Activated T-cell treated with anti-CD3 and anti-CD28 coated beads for 24 hours (primary cell): ENCODE measurements around the gene TBXAS1.

Source experiments
- DNase-seq: peaks from one replicate; pipeline ENCODE4 v3.0.0-alpha.2; 2020; ENCODE audit warnings: low read depth

TBXAS1 gene

GRCh38 chr7:140025241-140025640, 196.2 kb downstream of the TBXAS1 start:
- DNase-seq: no peak

- no peak for DNase-seq
These were observed 196.9 kb downstream of the TBXAS1 start for GRCh38 chr7:140025814-140026433.

- DNase-seq: no peak
These were observed 197.9 kb downstream of the TBXAS1 start for GRCh38 chr7:140026935-140027334.

DNA sequence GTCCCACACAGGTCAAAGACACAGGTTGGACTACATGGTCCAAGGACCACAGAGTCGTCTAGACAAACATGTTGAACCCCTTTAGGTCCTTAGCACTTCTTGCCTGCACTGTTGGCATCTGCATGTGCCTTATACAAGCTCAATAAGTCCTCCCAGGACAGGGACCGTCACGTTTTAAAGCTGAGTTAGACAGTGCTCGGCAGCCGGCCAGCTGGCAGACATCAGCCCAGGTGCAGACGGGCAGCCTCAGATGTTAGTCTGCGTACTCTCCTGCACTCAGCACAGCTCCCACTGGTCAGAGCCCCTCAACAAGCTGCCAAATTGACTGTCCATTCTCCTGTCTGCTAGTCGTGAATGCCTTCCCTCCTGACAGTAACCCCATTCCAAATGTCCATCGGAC, 198.8 kb downstream of the TBXAS1 start:
- DNase-seq: no peak

DNA sequence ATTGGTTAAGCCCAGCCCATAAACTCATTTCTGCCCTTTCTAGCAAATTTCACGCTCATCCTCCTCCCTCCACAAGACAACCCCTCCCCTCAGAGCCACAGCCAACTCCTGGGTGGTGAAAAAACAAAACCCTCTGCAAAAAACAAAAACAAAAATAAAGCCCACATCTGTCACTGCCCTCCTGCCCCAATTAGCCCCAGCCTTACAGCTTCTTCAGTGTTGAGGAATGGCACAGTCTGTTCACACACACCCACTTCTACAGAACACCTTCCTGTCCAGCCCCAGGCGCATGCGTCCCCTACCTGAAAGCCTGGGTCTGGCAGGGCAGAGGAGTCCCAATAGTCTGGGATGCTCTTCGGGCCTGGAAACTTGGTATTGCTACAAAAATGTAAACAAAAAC, 199.2 kb downstream of the TBXAS1 start:
- no peak for DNase-seq

- DNase-seq: no peak
These were observed 200.0 kb downstream of the TBXAS1 start for GRCh38 chr7:140029072-140029471.

GRCh38 chr7:140031364-140031763, 202.3 kb downstream of the TBXAS1 start:
- DNase-seq: no peak

DNA sequence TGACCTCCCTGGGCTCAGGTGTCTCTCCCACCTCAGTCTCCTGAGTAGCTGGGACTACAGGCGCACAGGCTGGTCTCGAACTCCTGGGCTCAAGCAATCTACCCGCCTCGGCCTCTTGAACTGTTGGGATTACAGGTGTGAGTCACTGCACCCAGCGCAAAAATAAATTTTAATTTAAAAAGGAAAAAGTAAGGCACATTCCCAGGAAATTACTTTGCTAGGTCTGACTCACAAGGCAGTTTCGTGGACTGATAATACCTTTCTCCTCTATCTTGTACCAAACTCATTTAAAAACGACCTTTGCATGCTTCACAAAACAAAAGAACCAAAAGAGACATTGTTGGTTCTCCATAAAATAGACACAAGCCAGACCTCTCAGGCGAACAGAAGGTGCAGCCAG, 204.0 kb downstream of the TBXAS1 start:
- no peak for DNase-seq

DNA sequence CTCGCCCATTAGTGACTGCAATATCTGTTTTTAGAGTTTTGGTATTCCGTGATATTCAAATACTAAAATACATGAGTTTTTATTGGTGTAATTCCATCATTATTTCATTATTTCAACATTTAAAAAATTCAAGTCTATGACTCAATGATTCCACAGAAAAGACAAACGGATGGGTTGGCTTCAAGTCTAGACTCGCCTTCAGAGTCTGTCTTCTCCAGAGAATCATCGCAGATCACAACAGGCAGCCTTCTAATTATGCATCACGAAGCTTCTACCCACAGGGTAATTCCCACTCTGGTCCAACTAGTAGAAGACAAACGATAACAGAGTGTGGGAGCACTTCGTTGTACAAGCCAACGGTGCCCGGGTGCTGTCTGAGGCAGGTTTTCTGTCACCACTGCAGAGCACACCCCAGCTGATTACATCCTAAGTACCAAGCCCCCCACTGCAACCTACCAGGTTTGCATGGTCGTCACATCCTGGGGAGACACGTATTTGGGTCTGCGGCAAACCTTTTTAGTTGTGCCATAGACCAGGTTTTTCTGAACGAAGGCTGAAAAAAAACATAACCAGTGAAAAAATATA, 204.8 kb downstream of the TBXAS1 start:
- DNase-seq: no peak

GRCh38 chr7:140034421-140034820, 205.4 kb downstream of the TBXAS1 start:
- no peak for DNase-seq

GRCh38 chr7:140035400-140036223, 206.5 kb downstream of the TBXAS1 start:
- no peak for DNase-seq

DNA sequence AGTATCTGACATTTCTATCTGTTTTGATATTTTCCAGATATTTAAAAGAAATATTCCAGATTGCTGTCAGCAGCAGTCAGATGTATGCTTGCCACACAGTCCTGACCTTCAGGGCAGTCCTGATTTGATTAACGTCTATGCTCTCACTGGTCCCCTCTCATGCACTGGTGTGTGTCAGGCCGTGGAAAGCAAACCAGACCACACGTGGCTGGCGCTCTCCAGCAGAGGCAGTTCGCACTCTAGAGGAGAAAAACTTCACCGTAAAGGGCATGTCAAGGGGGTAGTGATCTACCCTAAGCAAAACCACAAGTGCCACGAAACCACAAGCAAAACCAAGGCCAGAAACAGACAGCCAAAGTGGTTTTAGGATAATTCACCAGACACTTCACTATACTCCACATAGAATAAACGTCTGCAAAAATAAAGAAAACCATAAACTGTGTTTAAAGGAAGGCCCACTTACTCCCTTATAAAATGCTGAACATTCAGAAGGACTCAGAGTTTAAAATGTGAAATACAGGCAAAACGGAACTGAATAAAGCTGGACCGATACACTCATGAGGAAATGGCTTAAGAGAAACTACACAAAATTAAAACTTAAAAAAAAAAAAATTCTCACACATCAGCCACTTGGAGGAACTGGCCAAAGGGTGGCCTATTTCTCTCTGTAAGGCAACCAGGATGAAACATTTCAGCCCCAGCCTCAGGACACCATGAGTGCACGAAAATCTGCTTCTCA, 207.3 kb downstream of the TBXAS1 start:
- DNase-seq: no peak

DNA sequence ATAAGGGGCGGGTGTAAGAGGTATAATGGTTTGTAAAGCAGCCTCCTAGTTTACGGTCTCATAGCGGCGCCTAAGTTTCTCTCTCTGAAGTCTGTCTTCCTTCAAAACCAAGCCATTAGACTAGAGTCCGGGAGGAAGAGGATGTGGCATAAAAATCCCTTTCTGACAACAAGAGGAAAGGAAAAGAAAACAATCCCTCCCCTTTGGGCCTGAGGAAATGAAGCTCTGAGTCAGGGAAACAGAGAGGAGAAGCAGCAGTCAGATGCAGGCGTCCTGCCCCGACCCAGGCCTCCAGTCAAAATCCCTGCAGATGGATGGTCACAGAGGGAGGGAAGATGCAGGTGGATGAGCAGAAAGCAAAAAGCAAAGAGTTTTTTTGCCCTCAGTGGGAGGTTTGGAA, 210.0 kb downstream of the TBXAS1 start:
- DNase-seq: no peak

- DNase-seq: no peak
These were observed 210.8 kb downstream of the TBXAS1 start for GRCh38 chr7:140039896-140040295.

DNA sequence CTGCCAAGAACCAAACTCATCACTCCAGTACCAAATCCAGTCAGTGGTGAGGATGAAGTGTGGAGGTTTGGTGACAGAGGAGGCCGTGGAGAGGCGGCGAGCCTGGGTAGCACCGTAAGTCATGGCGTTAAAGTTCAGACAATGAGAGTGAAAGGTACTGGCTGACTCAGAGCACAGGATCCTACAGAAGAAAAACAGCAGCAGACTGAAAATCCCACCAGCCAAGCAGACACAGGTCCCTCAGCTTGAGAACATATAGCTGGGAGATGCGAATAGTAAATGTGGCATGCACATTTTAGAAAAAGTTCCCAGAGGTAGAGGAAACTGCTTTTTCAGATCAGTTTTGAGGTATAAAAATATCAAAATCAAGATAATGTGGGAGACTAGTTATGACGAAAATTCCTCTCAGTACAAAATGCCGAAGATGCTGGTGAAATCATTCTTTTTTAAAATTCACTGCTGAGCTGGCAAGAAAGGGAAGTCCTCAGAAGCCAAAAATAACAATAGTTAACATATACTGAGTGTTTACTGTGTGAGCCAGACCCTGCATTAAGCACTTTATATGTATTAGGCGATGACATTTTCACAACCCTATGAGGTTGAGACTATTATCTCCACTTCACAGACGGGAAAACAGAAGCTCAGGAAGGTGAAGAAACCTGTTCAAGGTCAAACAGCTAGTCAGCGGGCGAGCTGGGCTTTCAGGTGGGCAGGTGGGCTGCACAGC, 212.8 kb downstream of the TBXAS1 start:
- DNase-seq: no peak

DNA sequence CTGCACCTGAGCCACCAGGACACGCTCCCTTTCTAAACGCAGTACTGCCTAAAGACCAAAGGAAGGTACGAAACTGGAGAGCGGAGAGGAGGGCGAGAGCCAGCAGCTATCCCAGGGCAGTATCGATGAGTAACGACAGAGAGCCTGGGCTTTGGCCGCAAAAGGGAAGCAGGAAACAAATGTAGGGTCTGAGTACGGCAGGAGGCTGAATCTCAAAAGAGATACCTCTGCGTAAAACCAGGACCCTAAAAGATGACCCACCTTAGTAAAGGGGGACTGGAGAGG, 213.3 kb downstream of the TBXAS1 start:
- DNase-seq: no peak

DNA sequence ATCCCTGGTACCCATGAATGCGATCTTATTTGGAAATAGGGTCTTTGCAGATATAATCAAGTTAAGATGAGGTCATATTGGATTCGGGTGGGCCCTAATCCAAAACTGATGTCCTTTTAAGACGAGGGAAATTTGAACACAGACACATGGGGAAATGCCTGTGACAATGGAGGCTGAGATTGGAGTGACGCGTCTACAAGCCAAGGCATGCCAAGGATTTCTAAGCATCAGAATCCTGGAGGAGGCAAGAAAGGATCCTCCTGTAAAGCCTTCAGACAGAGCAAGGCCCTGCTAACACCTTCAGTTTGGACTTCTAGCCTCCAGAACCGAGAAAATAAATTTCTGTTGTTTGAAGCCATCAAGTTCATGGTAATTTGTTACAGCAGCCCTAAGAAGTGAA, 215.2 kb downstream of the TBXAS1 start:
- DNase-seq: no peak

- no peak for DNase-seq
These were observed 216.6 kb downstream of the TBXAS1 start for GRCh38 chr7:140045697-140046096.

DNA sequence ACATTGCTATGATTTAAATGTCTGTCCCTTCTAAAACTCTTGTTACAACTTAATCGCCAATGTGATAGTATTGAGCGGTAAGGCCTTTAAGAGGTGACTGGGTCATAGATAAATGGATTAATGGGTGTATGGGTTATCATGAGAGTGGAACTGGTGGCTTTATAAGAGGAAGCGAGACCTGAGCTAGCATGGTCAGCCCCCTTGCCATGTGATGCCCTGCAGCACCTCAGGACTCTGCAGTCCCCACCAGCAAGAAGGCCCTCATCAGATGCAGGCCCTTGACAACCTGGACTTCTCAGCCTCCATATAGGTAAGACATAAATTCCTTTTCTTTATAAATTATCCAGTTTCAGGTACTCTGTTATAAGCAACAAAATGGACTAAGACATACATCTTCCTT, 218.1 kb downstream of the TBXAS1 start:
- DNase-seq: no peak

GRCh38 chr7:140048138-140048537, 219.1 kb downstream of the TBXAS1 start:
- no peak for DNase-seq

DNA sequence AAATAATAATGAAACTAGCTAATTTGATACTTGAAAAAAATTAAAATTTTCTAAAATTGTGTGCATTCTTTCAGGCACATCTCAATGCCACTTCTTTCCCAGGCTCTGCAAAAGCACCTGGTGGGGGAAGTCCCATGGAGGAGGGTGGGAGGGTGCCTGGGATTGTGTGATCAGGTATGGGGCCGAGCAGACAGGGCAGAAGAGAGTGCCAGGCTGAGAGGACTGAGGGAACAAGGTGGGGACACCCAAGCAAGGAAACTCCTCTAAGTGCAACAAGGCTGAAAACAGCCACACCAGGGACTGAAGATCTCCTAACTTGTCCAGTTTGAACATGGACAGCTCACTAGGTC, 219.9 kb downstream of the TBXAS1 start:
- no peak for DNase-seq

- no peak for DNase-seq
These were observed 220.4 kb downstream of the TBXAS1 start for GRCh38 chr7:140049339-140050024.
